Suppressor macrophage (primary cell): ENCODE results near the gene LDLRAD4.
A peak's percentile ranks its signal among the peaks of the same experiment; 100 is the strongest.

Experiments
- DNase-seq, 4 experiments: peaks; one replicate each; pipeline ENCODE4 v3.0.0-alpha.2; 2020 to 2022

LDLRAD4 gene

GRCh38 chr18:13435586-13436333 lies 217.2 kb downstream of the LDLRAD4 start:
- DNase-seq = peak in 1 of 4 experiments; percentile 23

GRCh38 chr18:13436576-13436975 lies 218.0 kb downstream of the LDLRAD4 start:
- DNase-seq = no peak

- DNase-seq = peak; percentile 84 to 94 (median 88)
These were observed 218.5 kb downstream of the LDLRAD4 start for GRCh38 chr18:13437034-13437433.

GRCh38 chr18:13437796-13438506 lies 219.4 kb downstream of the LDLRAD4 start:
- DNase-seq = no peak

GRCh38 chr18:13438507-13439056 lies 220.0 kb downstream of the LDLRAD4 start:
- no peak for DNase-seq

- DNase-seq = no peak
These were observed 220.9 kb downstream of the LDLRAD4 start for GRCh38 chr18:13439461-13439860.

- no peak for DNase-seq
These were observed 222.0 kb downstream of the LDLRAD4 start for GRCh38 chr18:13440277-13441248.

- no peak for DNase-seq
These were observed 223.2 kb downstream of the LDLRAD4 start for GRCh38 chr18:13441736-13442135.

- no peak for DNase-seq
These were observed 223.9 kb downstream of the LDLRAD4 start for GRCh38 chr18:13442451-13442850.

- no peak for DNase-seq
These were observed 225.0 kb downstream of the LDLRAD4 start for GRCh38 chr18:13443552-13443951.

- DNase-seq = no peak
These were observed 226.1 kb downstream of the LDLRAD4 start for GRCh38 chr18:13444430-13445240.

- no peak for DNase-seq
These were observed 226.8 kb downstream of the LDLRAD4 start for GRCh38 chr18:13445241-13445897.

- no peak for DNase-seq
These were observed 227.5 kb downstream of the LDLRAD4 start for GRCh38 chr18:13446024-13446423.

GRCh38 chr18:13446610-13447461 lies 228.3 kb downstream of the LDLRAD4 start:
- DNase-seq = no peak

GRCh38 chr18:13447621-13448334 lies 229.2 kb downstream of the LDLRAD4 start:
- DNase-seq = no peak

GRCh38 chr18:13448335-13448795 lies 229.8 kb downstream of the LDLRAD4 start:
- DNase-seq = no peak

- no peak for DNase-seq
These were observed 231.1 kb downstream of the LDLRAD4 start for GRCh38 chr18:13449651-13450050.

GRCh38 chr18:13450289-13451212 lies 232.0 kb downstream of the LDLRAD4 start:
- peak in 3 of 4 experiments; percentile 57 to 64 (median 59) for DNase-seq
